Sigmoid colon (tissue), 4 donors: ENCODE results near the gene ETV5.

Source experiments
- CTCF ChIP-seq, 4 experiments: fragments of 450-650 bp in 3 of 4; fragments of 200-600 bp in 1 of 4; IDR thresholded peaks; one replicate each; pipeline ENCODE4 v1.5.1; 2016 to 2019; ENCODE audit warnings: antibody characterized with exemption in 4 of 4, mild to moderate bottlenecking in 3 of 4, moderate library complexity in 2 of 4
- EP300 ChIP-seq, 4 donors: sonication (generic); formaldehyde crosslinking; IDR thresholded peaks; one replicate each; pipeline ENCODE4 v1.6.1; 2017; ENCODE audit warnings: antibody characterized with exemption in 4 of 4
- POLR2A ChIP-seq, 2 donors: fragments of 450-650 bp; IDR thresholded peaks; one replicate each; pipeline ENCODE4 v1.6.1; 2016; ENCODE audit warnings: antibody characterized with exemption in 2 of 2, mild to moderate bottlenecking in 2 of 2, moderate library complexity in 2 of 2
- POLR2AphosphoS5 ChIP-seq, 4 donors: sonication (generic); formaldehyde crosslinking; IDR thresholded peaks; one replicate each; pipeline ENCODE4 v1.6.1; 2017; ENCODE audit warnings: antibody characterized with exemption in 4 of 4

GRCh38 chr3:186142393-186142932, 33.6 kb upstream of the ETV5 start:
- no peak for TF ChIP-seq CTCF (IDR thresholded peaks at IDR 0.05)
- TF ChIP-seq POLR2A (IDR thresholded peaks at IDR 0.05) = no peak
- no peak for TF ChIP-seq POLR2AphosphoS5 (IDR thresholded peaks at IDR 0.05)
- TF ChIP-seq EP300 (IDR thresholded peaks at IDR 0.05) = no peak
